Vagina (tissue), 2 donors: ENCODE measurements around the gene DACT2.

ENCODE experiments used
- CTCF ChIP-seq, 3 experiments: fragments of 450-650 bp in 2 of 3; fragments of 200-600 bp in 1 of 3; sonication (generic) in 1 of 3; IDR thresholded peaks; one replicate each; pipeline ENCODE4 v1.5.1; 2017 to 2019; ENCODE audit warnings: antibody characterized with exemption in 3 of 3, mild to moderate bottlenecking in 2 of 3, moderate library complexity in 2 of 3
- POLR2A ChIP-seq, 2 donors: fragments of 450-650 bp; IDR thresholded peaks; one replicate each; pipeline ENCODE4 v1.6.1; 2017; ENCODE audit warnings: antibody characterized with exemption in 2 of 2, mild to moderate bottlenecking in 2 of 2, moderate library complexity in 2 of 2
- POLR2AphosphoS5 ChIP-seq, 2 donors: sonication (generic); formaldehyde crosslinking; IDR thresholded peaks; one replicate each; pipeline ENCODE4 v1.9.0; 2017; ENCODE audit warnings: antibody characterized with exemption in 2 of 2, mild to moderate bottlenecking in 2 of 2, low read depth in 1 of 2; ENCODE audit not compliant: insufficient read depth in 1 of 2

- TF ChIP-seq CTCF (IDR thresholded peaks at IDR 0.05) (no peak), POLR2A (IDR thresholded peaks at IDR 0.05) (no peak), POLR2AphosphoS5 (IDR thresholded peaks at IDR 0.05; ENCODE audit: insufficient read depth in 1 of 2, low read depth in 1 of 2) (no peak)
These were observed 1.5 kb downstream of the DACT2 start for GRCh38 chr6:168318090-168318489.
